Breast epithelium (tissue), 3 donors: Measurements from ENCODE around the gene ST6GALNAC2.

ENCODE experiments used
- POLR2AphosphoS5 ChIP-seq, 3 donors: sonication (generic); formaldehyde crosslinking; IDR thresholded peaks; one replicate each; pipeline ENCODE4 v1.6.1; 2017; ENCODE audit warnings: antibody characterized with exemption in 3 of 3
- TF ChIP-seq, protein P1 (sequence below), 3 donors: fragments of 450-650 bp; IDR thresholded peaks; one replicate each; pipeline ENCODE4 v1.5.1; 2016 to 2017; ENCODE audit warnings: antibody characterized with exemption in 3 of 3, mild to moderate bottlenecking in 3 of 3, moderate library complexity in 3 of 3

GRCh38 chr17:76532072-76532651 is 53.5 kb downstream of the ST6GALNAC2 start:
- TF ChIP-seq, protein P1, sequence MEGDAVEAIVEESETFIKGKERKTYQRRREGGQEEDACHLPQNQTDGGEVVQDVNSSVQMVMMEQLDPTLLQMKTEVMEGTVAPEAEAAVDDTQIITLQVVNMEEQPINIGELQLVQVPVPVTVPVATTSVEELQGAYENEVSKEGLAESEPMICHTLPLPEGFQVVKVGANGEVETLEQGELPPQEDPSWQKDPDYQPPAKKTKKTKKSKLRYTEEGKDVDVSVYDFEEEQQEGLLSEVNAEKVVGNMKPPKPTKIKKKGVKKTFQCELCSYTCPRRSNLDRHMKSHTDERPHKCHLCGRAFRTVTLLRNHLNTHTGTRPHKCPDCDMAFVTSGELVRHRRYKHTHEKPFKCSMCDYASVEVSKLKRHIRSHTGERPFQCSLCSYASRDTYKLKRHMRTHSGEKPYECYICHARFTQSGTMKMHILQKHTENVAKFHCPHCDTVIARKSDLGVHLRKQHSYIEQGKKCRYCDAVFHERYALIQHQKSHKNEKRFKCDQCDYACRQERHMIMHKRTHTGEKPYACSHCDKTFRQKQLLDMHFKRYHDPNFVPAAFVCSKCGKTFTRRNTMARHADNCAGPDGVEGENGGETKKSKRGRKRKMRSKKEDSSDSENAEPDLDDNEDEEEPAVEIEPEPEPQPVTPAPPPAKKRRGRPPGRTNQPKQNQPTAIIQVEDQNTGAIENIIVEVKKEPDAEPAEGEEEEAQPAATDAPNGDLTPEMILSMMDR (IDR thresholded peaks at IDR 0.05): no peak
- no peak for TF ChIP-seq POLR2AphosphoS5 (IDR thresholded peaks at IDR 0.05)
